IMR-90 (cell line): ENCODE measurements around the gene BRD1. TPM values are rescaled to one million over a fixed set of nuclear protein-coding genes. Genes with fewer than 3 reads are reported as not detected.

Experiments used
- ATAC-seq: fragments of 200-7000 bp; cut with Tn5 transposase; 2 replicates; pipeline ENCODE4 v1.9.1; 2020; ENCODE audit warnings: low read depth, mild to moderate bottlenecking, moderate library complexity
- BruUV-seq: library from RNA; stranded (reverse); fragments of 400-500 nt; replicated peaks from 2 replicates; lab custom pipeline; 2021; lab: Mats Ljungman, UMichigan
- CTCF ChIA-PET: fragments of 300-600 bp; formaldehyde crosslinking; extraction: SDS; loops from one replicate; lab custom pipeline; 2021; ENCODE audit warnings: antibody characterized with exemption; lab: Yijun Ruan, JAX
- POLR2A ChIA-PET: fragments of 300-600 bp; sonication (Branson Sonifier 250); formaldehyde crosslinking; loops from one replicate; lab custom pipeline; 2022; ENCODE audit warnings: antibody characterized with exemption; ENCODE audit not compliant: unreplicated experiment; lab: Charles Lee
- DNase-seq: peaks from one replicate; pipeline ENCODE4 v3.0.0; 2013
- H2AFZ ChIP-seq: replicated peaks from 2 replicates; pipeline ENCODE3; 2013; ENCODE audit warnings: low read length, mild to moderate bottlenecking; ENCODE audit not compliant: poor library complexity
- H2AK5ac ChIP-seq: 2 replicates; pipeline ENCODE4 v1.6.1; 2013; ENCODE audit warnings: low read depth, low read length, inconsistent platforms
- H2AK9ac ChIP-seq: replicated peaks from 2 replicates; pipeline ENCODE3; 2013; ENCODE audit warnings: mild to moderate bottlenecking, low read depth, low read length, moderate library complexity; ENCODE audit not compliant: poor library complexity
- H2BK120ac ChIP-seq: 2 replicates; pipeline ENCODE4 v1.6.1; 2013; ENCODE audit warnings: low read depth, low read length, inconsistent platforms
- H2BK15ac ChIP-seq: 3 replicates; pipeline ENCODE4 v1.6.1; 2013; ENCODE audit warnings: low read depth, low read length, inconsistent platforms
- H2BK20ac ChIP-seq: 2 replicates; pipeline ENCODE4 v1.6.1; 2013; ENCODE audit warnings: low read depth, mild to moderate bottlenecking, inconsistent platforms, low read length, moderate library complexity
- H2BK5ac ChIP-seq: 2 replicates; pipeline ENCODE4 v1.6.1; 2013; ENCODE audit warnings: mild to moderate bottlenecking, low read depth, low read length, inconsistent platforms; ENCODE audit not compliant: poor library complexity, severe bottlenecking
- H3K14ac ChIP-seq: replicated peaks from 2 replicates; pipeline ENCODE4 v1.6.1; 2013; ENCODE audit warnings: low read depth, low read length, inconsistent platforms
- H3K18ac ChIP-seq: 2 replicates; pipeline ENCODE4 v1.6.1; 2013; ENCODE audit warnings: low read depth, low read length, control low read depth
- H3K23ac ChIP-seq: 2 replicates; pipeline ENCODE4 v1.6.1; 2013; ENCODE audit warnings: low read depth, low read length, inconsistent platforms
- H3K27ac ChIP-seq: 2 replicates; pipeline ENCODE4 v1.5.1; 2013; ENCODE audit warnings: mild to moderate bottlenecking, control low read depth, low read length; ENCODE audit not compliant: insufficient read depth
- H3K27me3 ChIP-seq: 2 replicates; pipeline ENCODE4 v1.6.1; 2013; ENCODE audit warnings: low read length; ENCODE audit not compliant: control insufficient read depth, insufficient read depth
- H3K36me3 ChIP-seq: 2 replicates; pipeline ENCODE4 v1.6.1; 2013; ENCODE audit warnings: low read length, mixed read lengths; ENCODE audit not compliant: control insufficient read depth, insufficient read depth
- H3K4ac ChIP-seq: 2 replicates; pipeline ENCODE4 v1.6.1; 2013; ENCODE audit warnings: low read depth, low read length, inconsistent platforms
- H3K4me1 ChIP-seq: 2 replicates; pipeline ENCODE4 v1.6.1; 2013; ENCODE audit warnings: low read length, mixed read lengths; ENCODE audit not compliant: control insufficient read depth, insufficient read depth
- H3K4me2 ChIP-seq: 2 replicates; pipeline ENCODE4 v1.6.1; 2013; ENCODE audit warnings: low read depth, mild to moderate bottlenecking, control low read depth, low read length, moderate library complexity
- H3K4me3 ChIP-seq: 2 replicates; pipeline ENCODE4 v1.5.1; 2013; ENCODE audit warnings: low read depth, mild to moderate bottlenecking, control low read depth, low read length, moderate library complexity; ENCODE audit not compliant: insufficient read depth
- H3K56ac ChIP-seq: 2 replicates; pipeline ENCODE4 v1.6.1; 2013; ENCODE audit warnings: low read length, inconsistent platforms; ENCODE audit not compliant: insufficient read depth; ENCODE audit errors: extremely low read depth
- H3K79me1 ChIP-seq, 2 experiments: 2 replicates each; pipeline ENCODE4 v1.6.1; 2013; ENCODE audit warnings: low read length in 2 of 2, inconsistent platforms in 1 of 2, low read depth in 1 of 2
- H3K9ac ChIP-seq: 2 replicates; pipeline ENCODE4 v1.6.1; 2013; ENCODE audit warnings: low read depth, low read length, control low read depth
- H3K9me1 ChIP-seq: 2 replicates; pipeline ENCODE4 v1.6.1; 2013; ENCODE audit warnings: low read length, inconsistent platforms; ENCODE audit not compliant: insufficient read depth
- H3K9me3 ChIP-seq: 2 replicates; pipeline ENCODE4 v1.6.1; 2013; ENCODE audit warnings: low read length; ENCODE audit not compliant: control insufficient read depth, insufficient read depth
- H4K20me1 ChIP-seq: 2 replicates; pipeline ENCODE4 v1.6.1; 2013; ENCODE audit warnings: low read length, inconsistent platforms; ENCODE audit not compliant: insufficient read depth
- H4K5ac ChIP-seq: 2 replicates; pipeline ENCODE4 v1.6.1; 2013; ENCODE audit warnings: mild to moderate bottlenecking, low read depth, low read length, control low read depth
- H4K8ac ChIP-seq, 2 experiments: 2 replicates each; pipeline ENCODE4 v1.6.1; 2013; ENCODE audit warnings: low read depth in 2 of 2, low read length in 2 of 2, control low read depth in 1 of 2, inconsistent platforms in 1 of 2
- H4K91ac ChIP-seq: 2 replicates; pipeline ENCODE4 v1.6.1; 2013; ENCODE audit warnings: low read depth, low read length, inconsistent platforms; ENCODE audit not compliant: insufficient read depth
- BHLHE40 ChIP-seq: fragments of 150-350 bp; IDR thresholded peaks from 2 replicates; pipeline ENCODE4 v1.6.1; 2016; ENCODE audit warnings: mild to moderate bottlenecking, low read depth, low read length
- CEBPB ChIP-seq: IDR thresholded peaks from 2 replicates; pipeline ENCODE4 v1.6.1; 2012; ENCODE audit warnings: low read depth, low read length, improper control_type of control experiment
- FOS ChIP-seq: fragments of 150-350 bp; IDR thresholded peaks from 2 replicates; pipeline ENCODE4 v1.6.1; 2016; ENCODE audit warnings: low read depth, low read length
- MAFK ChIP-seq: IDR thresholded peaks from 2 replicates; pipeline ENCODE4 v1.6.1; 2012; ENCODE audit warnings: low read depth, low read length, improper control_type of control experiment
- MAZ ChIP-seq: IDR thresholded peaks from 2 replicates; pipeline ENCODE4 v1.6.1; 2012; ENCODE audit warnings: low read depth, mild to moderate bottlenecking, low read length, improper control_type of control experiment, moderate library complexity, borderline replicate concordance
- MXI1 ChIP-seq: IDR thresholded peaks from 2 replicates; pipeline ENCODE4 v1.6.1; 2012; ENCODE audit warnings: low read depth, mild to moderate bottlenecking, low read length, moderate library complexity, borderline replicate concordance
- NFE2L2 ChIP-seq: fragments of 150-350 bp; IDR thresholded peaks from 2 replicates; pipeline ENCODE4 v1.6.1; 2016; ENCODE audit warnings: low read depth, mild to moderate bottlenecking, low read length
- POLR2A ChIP-seq: IDR thresholded peaks from 2 replicates; pipeline ENCODE4 v1.6.1; 2012; ENCODE audit warnings: mild to moderate bottlenecking, low read depth, low read length
- RAD21 ChIP-seq: IDR thresholded peaks from 2 replicates; pipeline ENCODE4 v1.6.1; 2012; ENCODE audit warnings: low read length, improper control_type of control experiment
- RCOR1 ChIP-seq: IDR thresholded peaks from 2 replicates; pipeline ENCODE4 v1.6.1; 2012; ENCODE audit warnings: mild to moderate bottlenecking, low read length, improper control_type of control experiment; ENCODE audit not compliant: insufficient replicate concordance
- RFX5 ChIP-seq: IDR thresholded peaks from 2 replicates; pipeline ENCODE4 v1.8.0; 2012; ENCODE audit warnings: low read depth, mild to moderate bottlenecking, low read length, moderate library complexity
- SMC3 ChIP-seq: fragments of 150-350 bp; IDR thresholded peaks from 2 replicates; pipeline ENCODE4 v1.6.1; 2016; ENCODE audit warnings: low read depth, mild to moderate bottlenecking, antibody characterized with exemption, low read length, moderate library complexity
- WGBS, 2 experiments: methylation state at CpG; one replicate each; pipeline versions ENCODE4 v1.1.5 to v1.1.7; 2013; ENCODE audit warnings: missing lambda C conversion rate in 2 of 2; ENCODE audit not compliant: insufficient read length in 1 of 2; ENCODE audit errors: extremely low coverage in 2 of 2; 5-methylcytosine and 5-hydroxymethylcytosine counted together
- dilution Hi-C: fragments of 300-500 bp; cut with HindIII; formaldehyde crosslinking; loops from one replicate; pipeline ENCODE4 v1.14.3; 2018; ENCODE audit warnings: low sequenced_read_pairs; ENCODE audit not compliant: unreplicated experiment
- in situ Hi-C: fragments of 300-500 bp; cut with MboI; formaldehyde crosslinking; loops from 3 replicates; pipeline ENCODE4 v1.14.3; 2019; ENCODE audit warnings: low sequenced_read_pairs, inconsistent platforms, mixed read lengths
- intact Hi-C: fragments of 100-400 bp; cut with micrococcal nuclease; formaldehyde crosslinking; loops from 2 replicates; pipeline ENCODE4 v1.10.0; 2022
- polyA plus RNA-seq, 3 experiments: library from polyadenylated mRNA; depleted of rRNA; stranded (reverse); fragments of >200 nt; gene quantifications; 2 replicates each; pipeline ENCODE4 v1.2.3, GENCODE V29; 2012; ENCODE audit warnings: low replicate concordance in 1 of 3
- total RNA-seq: library from RNA; depleted of rRNA; stranded (reverse); fragments of >200 nt; gene quantifications from 2 replicates; pipeline ENCODE4 v1.2.3, GENCODE V29; 2012
- TF ChIP-seq, protein P1 (sequence below): fragments of 150-350 bp; IDR thresholded peaks from 2 replicates; pipeline ENCODE4 v1.6.1; 2016; ENCODE audit warnings: low read depth, mild to moderate bottlenecking, low read length, moderate library complexity, borderline replicate concordance
- TF ChIP-seq, protein P2 (sequence below): fragments of 150-350 bp; IDR thresholded peaks from 2 replicates; pipeline ENCODE4 v1.6.1; 2017; ENCODE audit warnings: mild to moderate bottlenecking, antibody characterized with exemption, low read length, low read depth
- TF ChIP-seq, protein P3 (sequence below): conservative IDR thresholded peaks from 2 replicates; pipeline ENCODE4 v1.5.1; 2012; ENCODE audit warnings: mild to moderate bottlenecking, low read depth, low read length, improper control_type of control experiment

Gene BRD1
- total and polyA plus RNA-seq, 2 of the 4 experiments (the other 2 are of a cell fraction) = 10.0 to 10.6 TPM

DNA sequence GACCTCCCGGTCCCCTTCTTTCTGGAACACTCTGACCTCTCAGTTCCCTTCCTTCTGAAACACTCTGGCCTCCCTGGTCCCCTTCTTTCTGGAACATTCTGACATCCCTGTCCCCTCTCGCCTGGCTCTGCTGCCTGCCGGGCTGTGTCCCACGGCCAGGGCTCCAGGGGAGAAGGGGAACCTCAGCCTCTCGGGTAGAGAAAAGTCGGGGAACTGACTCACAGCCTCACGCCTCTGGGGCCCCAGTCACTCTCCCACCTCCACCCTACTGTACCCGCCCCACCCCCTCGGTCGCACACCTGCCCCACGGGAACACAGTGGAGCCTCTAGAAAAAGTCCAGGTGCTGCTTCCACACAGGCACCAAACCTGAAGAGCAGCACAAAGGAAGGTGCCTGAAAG lies 93.3 kb downstream of the BRD1 start:
- Histone ChIP-seq H4K91ac (no peak overlapping the region), H2AFZ (no peak overlapping the region), H3K18ac (no peak overlapping the region), H2AK9ac (no peak overlapping the region), H4K8ac (no peak overlapping the region), H3K4me2 (no peak overlapping the region), H3K14ac (no peak overlapping the region), H3K27ac (no peak overlapping the region), H2BK15ac (no peak overlapping the region), H3K9ac (no peak overlapping the region), H2BK5ac (no peak overlapping the region), H3K56ac (no peak overlapping the region), H3K27me3 (no peaks in the 10 kb centered on the region), H2BK20ac (no peak overlapping the region), H4K20me1 (no peaks in the 10 kb centered on the region), H3K9me3 (no peaks in the 10 kb centered on the region), H3K9me1 (no peaks in the 10 kb centered on the region), H3K79me1 (no peaks in the 10 kb centered on the region), H3K4me3 (no peak overlapping the region), H3K4ac (no peak overlapping the region), H2AK5ac (no peak overlapping the region), H3K4me1 (no peaks in the 10 kb centered on the region), H2BK120ac (no peak overlapping the region), H4K5ac (no peak overlapping the region), H3K23ac (no peak overlapping the region), H3K36me3 (no peaks in the 10 kb centered on the region)
- 67% methylated on average over 6 of the region's 11 CpGs; no CpG with 5 or more reads in 1 of the 2 experiments for WGBS, 2 experiments
- in situ Hi-C loops = no loop called here
- DNase-seq (no peak), ATAC-seq (no peak)
- ChIA-PET CTCF (no interaction called here), POLR2A (no interaction called here)
- BruUV-seq = no TSS peak
- intact Hi-C loops = no loop called here
- TF ChIP-seq NFE2L2 (no peak), MAZ (no peak), MAFK (no peak), RCOR1 (no peak), RFX5 (no peak), BHLHE40 (no peak), SMC3 (no peak), CEBPB (no peak), POLR2A (no peak), MXI1 (no peak), RAD21 (no peak), FOS (no peak)
- TF ChIP-seq, protein P1, sequence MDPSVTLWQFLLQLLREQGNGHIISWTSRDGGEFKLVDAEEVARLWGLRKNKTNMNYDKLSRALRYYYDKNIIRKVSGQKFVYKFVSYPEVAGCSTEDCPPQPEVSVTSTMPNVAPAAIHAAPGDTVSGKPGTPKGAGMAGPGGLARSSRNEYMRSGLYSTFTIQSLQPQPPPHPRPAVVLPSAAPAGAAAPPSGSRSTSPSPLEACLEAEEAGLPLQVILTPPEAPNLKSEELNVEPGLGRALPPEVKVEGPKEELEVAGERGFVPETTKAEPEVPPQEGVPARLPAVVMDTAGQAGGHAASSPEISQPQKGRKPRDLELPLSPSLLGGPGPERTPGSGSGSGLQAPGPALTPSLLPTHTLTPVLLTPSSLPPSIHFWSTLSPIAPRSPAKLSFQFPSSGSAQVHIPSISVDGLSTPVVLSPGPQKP = no peak
- TF ChIP-seq, protein P2, sequence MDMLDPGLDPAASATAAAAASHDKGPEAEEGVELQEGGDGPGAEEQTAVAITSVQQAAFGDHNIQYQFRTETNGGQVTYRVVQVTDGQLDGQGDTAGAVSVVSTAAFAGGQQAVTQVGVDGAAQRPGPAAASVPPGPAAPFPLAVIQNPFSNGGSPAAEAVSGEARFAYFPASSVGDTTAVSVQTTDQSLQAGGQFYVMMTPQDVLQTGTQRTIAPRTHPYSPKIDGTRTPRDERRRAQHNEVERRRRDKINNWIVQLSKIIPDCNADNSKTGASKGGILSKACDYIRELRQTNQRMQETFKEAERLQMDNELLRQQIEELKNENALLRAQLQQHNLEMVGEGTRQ = no peak
- TF ChIP-seq, protein P3, sequence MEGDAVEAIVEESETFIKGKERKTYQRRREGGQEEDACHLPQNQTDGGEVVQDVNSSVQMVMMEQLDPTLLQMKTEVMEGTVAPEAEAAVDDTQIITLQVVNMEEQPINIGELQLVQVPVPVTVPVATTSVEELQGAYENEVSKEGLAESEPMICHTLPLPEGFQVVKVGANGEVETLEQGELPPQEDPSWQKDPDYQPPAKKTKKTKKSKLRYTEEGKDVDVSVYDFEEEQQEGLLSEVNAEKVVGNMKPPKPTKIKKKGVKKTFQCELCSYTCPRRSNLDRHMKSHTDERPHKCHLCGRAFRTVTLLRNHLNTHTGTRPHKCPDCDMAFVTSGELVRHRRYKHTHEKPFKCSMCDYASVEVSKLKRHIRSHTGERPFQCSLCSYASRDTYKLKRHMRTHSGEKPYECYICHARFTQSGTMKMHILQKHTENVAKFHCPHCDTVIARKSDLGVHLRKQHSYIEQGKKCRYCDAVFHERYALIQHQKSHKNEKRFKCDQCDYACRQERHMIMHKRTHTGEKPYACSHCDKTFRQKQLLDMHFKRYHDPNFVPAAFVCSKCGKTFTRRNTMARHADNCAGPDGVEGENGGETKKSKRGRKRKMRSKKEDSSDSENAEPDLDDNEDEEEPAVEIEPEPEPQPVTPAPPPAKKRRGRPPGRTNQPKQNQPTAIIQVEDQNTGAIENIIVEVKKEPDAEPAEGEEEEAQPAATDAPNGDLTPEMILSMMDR = no peak
- dilution Hi-C loops = no loop called here
